HG03571 (cell line): ENCODE measurements around the gene IFNGR2.
"Not testable (repeated sequence)": the region's sequence is repeated elsewhere in the genome, so short reads cannot be mapped to it uniquely, and the experiment has no call there.

Source experiments
- ATAC-seq: cut with Tn5 transposase; IDR thresholded peaks from one replicate; pipeline ENCODE4 v1.9.1; 2021; ENCODE audit not compliant: unreplicated experiment

Gene IFNGR2

GRCh38 chr21:33375101-33375644 lies 28.0 kb upstream of the IFNGR2 start:
- no peak for ATAC-seq

- no peak for ATAC-seq
These were observed 25.8 kb upstream of the IFNGR2 start for GRCh38 chr21:33377221-33377920.

- ATAC-seq: no peak
These were observed 25.1 kb upstream of the IFNGR2 start for GRCh38 chr21:33378081-33378480.

- not testable (repeated sequence) for ATAC-seq
These were observed 23.3 kb upstream of the IFNGR2 start for GRCh38 chr21:33379934-33380333.

- ATAC-seq: peak; percentile 45
These were observed 22.7 kb upstream of the IFNGR2 start for GRCh38 chr21:33380483-33380998.

GRCh38 chr21:33381381-33381780 lies 21.8 kb upstream of the IFNGR2 start:
- not testable (repeated sequence) for ATAC-seq

- ATAC-seq: peak; percentile 77
These were observed 19.9 kb upstream of the IFNGR2 start for GRCh38 chr21:33383056-33383888.

GRCh38 chr21:33384841-33385331 lies 18.3 kb upstream of the IFNGR2 start:
- no peak for ATAC-seq

GRCh38 chr21:33386222-33386784 lies 16.9 kb upstream of the IFNGR2 start:
- no peak for ATAC-seq

GRCh38 chr21:33387294-33387693 lies 15.9 kb upstream of the IFNGR2 start:
- ATAC-seq: no peak

GRCh38 chr21:33388188-33388587 lies 15.0 kb upstream of the IFNGR2 start:
- ATAC-seq: no peak

- no peak for ATAC-seq
These were observed 12.7 kb upstream of the IFNGR2 start for GRCh38 chr21:33390479-33390878.

GRCh38 chr21:33391656-33392055 lies 11.6 kb upstream of the IFNGR2 start:
- ATAC-seq: no peak

GRCh38 chr21:33392284-33392985 lies 10.8 kb upstream of the IFNGR2 start:
- ATAC-seq: no peak

GRCh38 chr21:33393348-33393747 lies 9.9 kb upstream of the IFNGR2 start:
- no peak for ATAC-seq

GRCh38 chr21:33394260-33394659 lies 9.0 kb upstream of the IFNGR2 start:
- ATAC-seq: no peak

- ATAC-seq: no peak
These were observed 7.3 kb upstream of the IFNGR2 start for GRCh38 chr21:33395891-33396331.

GRCh38 chr21:33396436-33396835 lies 6.8 kb upstream of the IFNGR2 start:
- no peak for ATAC-seq

- no peak for ATAC-seq
These were observed 6.3 kb upstream of the IFNGR2 start for GRCh38 chr21:33396951-33397350.

GRCh38 chr21:33397717-33398116 lies 5.5 kb upstream of the IFNGR2 start:
- ATAC-seq: no peak

GRCh38 chr21:33398361-33398760 lies 4.9 kb upstream of the IFNGR2 start:
- ATAC-seq: no peak
